MM.1S (cell line): Measurements from ENCODE around the gene TSGA10IP.

Source experiments
- CTCF ChIP-seq: fragments of 300-600 bp; sonication (generic); IDR thresholded peaks from 2 replicates; pipeline ENCODE4 v1.5.1; 2016; ENCODE audit warnings: antibody characterized with exemption, low read length, mixed read lengths
- EZH2 ChIP-seq: fragments of 300-600 bp; sonication (generic); optimal IDR thresholded peaks from 2 replicates; pipeline ENCODE3; 2017; ENCODE audit warnings: low read depth, mild to moderate bottlenecking, antibody characterized with exemption, low read length, mixed read lengths
- EZH2phosphoT487 ChIP-seq: fragments of 300-600 bp; sonication (generic); IDR thresholded peaks from 2 replicates; pipeline ENCODE4 v1.6.1; 2018; ENCODE audit warnings: antibody characterized with exemption, low read length

GRCh38 chr11:65919573-65920371 is 25.5 kb upstream of the TSGA10IP start:
- TF ChIP-seq CTCF = no peak
- TF ChIP-seq EZH2phosphoT487 = no peak
- no peak for TF ChIP-seq EZH2
